ENCODE measurements around the gene PRPF4. TPM values are rescaled to one million over a fixed set of nuclear protein-coding genes. Genes with fewer than 3 reads are reported as not detected.

PRPF4 gene
- total and polyA plus RNA-seq, 2 donors (not counting 3 experiments of a cell fraction or from before 2014, with no cell fraction given), result 12.9 to 25.8 TPM

DNA sequence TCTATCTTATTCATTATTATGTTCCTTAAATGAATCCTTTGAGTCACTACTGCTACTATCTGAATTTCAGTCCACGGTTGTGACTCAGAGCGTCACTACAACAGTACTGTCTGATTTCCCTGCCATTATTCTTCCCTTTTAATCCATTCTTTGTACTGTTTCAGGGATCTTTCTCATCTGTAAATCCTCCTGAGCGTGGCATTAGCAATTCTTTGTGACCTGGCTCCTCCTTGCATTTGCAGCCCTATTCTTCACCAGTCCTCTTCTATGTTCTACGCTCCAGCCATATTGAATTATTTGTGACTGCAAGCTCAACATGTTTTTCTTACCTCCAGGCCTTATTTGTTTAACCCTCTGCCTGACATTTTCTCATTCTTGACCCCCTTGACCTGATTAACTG lies 5.9 kb downstream of the PRPF4 start:
- Histone ChIP-seq H3K4me2 (ENCODE audit: insufficient read depth, low read length) (no peak overlapping the region), H3K27me3 (ENCODE audit: control insufficient read depth in 2 of 2, insufficient read depth in 2 of 2, low read length in 2 of 2) (no peaks in the 10 kb centered on the region), H3K79me2 (ENCODE audit: control insufficient read depth, insufficient read depth, low read length) (peaks cover 7% of the 10 kb centered on the region), H3K9ac (replicated peaks; ENCODE audit: extremely low read depth, insufficient read depth, low read length) (no peak overlapping the region), H2AFZ (ENCODE audit: low read depth, low read length) (no peak overlapping the region), H3K9me3 (replicated peaks; ENCODE audit: control insufficient read depth, insufficient read depth, low read length) (no peaks in the 10 kb centered on the region), H3K4me3 (replicated peaks in 1 of 3; ENCODE audit: insufficient read depth in 1 of 3, low read depth in 1 of 3, low read length in 3 of 3) (no peak overlapping the region), H3K36me3 (ENCODE audit: control insufficient read depth in 2 of 2, extremely low read depth in 1 of 2, insufficient read depth in 2 of 2, low read length in 2 of 2) (peaks cover 23 to 27% of the 10 kb centered on the region in 2 experiments), H3K9me1 (replicated peaks; ENCODE audit: control insufficient read depth, extremely low read depth, insufficient read depth, low read length) (no peaks in the 10 kb centered on the region), H3K27ac (ENCODE audit: insufficient read depth, low read depth, low read length) (no peak overlapping the region), H4K20me1 (replicated peaks; ENCODE audit: control insufficient read depth, extremely low read depth, insufficient read depth, low read length) (no peaks in the 10 kb centered on the region), H3K4me1 (ENCODE audit: control insufficient read depth, extremely low read depth, insufficient read depth, low read length) (peaks cover 3% of the 10 kb centered on the region)
- TF ChIP-seq FOS (IDR thresholded peaks at IDR 0.05; ENCODE audit: borderline replicate concordance, insufficient read depth, low read length) (no peak), JUN (IDR thresholded peaks at IDR 0.05; ENCODE audit: borderline replicate concordance, insufficient read depth, insufficient read length, low read depth) (no peak), MYC (IDR thresholded peaks at IDR 0.05; ENCODE audit: low read depth, low read length) (no peak), EZH2 (IDR thresholded peaks at IDR 0.05; ENCODE audit: borderline replicate concordance, low read depth, low read length, severe bottlenecking) (no peak), GATA2 (IDR thresholded peaks at IDR 0.05; ENCODE audit: insufficient read depth, insufficient read length, low read depth, low read length) (no peak)
- no TSS peak for BruUV-seq (replicated peaks)
- DNase-seq (ENCODE audit: low read depth, low spot score), result no peak
- intact Hi-C loops (cut with micrococcal nuclease), result no loop called here
- no peak for FAIRE-seq
- CTCF ChIA-PET, result no interaction called here
- dilution Hi-C loops (cut with MboI; ENCODE audit: extremely low pct_ligation_motif_present, low sequenced_read_pairs), result no loop called here
- POLR2A ChIA-PET, result no interaction called here

DNA sequence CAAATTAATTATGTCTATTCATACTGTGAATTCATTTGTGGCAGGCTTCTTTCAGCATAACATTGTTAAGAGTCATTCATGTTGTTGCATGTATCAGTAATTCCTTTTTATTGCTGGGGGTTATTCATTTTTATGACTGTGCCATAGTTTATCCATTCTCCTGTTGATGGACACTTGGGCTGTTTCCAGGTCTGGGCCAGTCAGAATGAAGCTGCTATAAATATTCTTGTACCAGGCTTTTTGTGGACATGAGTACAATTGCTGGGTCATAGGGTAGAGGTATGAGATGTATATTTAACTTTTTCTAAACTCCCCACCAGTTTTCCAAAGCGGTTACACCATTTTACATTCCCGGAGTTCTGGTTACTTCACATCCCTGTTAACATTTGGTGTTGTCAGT lies 13.6 kb downstream of the PRPF4 start:
- TF ChIP-seq JUN (IDR thresholded peaks at IDR 0.05; ENCODE audit: borderline replicate concordance, insufficient read depth, insufficient read length, low read depth), result no peak
- no peak for TF ChIP-seq MYC (IDR thresholded peaks at IDR 0.05; ENCODE audit: low read depth, low read length)
- TF ChIP-seq POLR2A (IDR thresholded peaks at IDR 0.05; ENCODE audit: low read depth, low read length), result no peak
- no peak for TF ChIP-seq FOS (IDR thresholded peaks at IDR 0.05; ENCODE audit: borderline replicate concordance, insufficient read depth, low read length)
- no peak for TF ChIP-seq EZH2 (IDR thresholded peaks at IDR 0.05; ENCODE audit: borderline replicate concordance, low read depth, low read length, severe bottlenecking)
- TF ChIP-seq, protein P1, sequence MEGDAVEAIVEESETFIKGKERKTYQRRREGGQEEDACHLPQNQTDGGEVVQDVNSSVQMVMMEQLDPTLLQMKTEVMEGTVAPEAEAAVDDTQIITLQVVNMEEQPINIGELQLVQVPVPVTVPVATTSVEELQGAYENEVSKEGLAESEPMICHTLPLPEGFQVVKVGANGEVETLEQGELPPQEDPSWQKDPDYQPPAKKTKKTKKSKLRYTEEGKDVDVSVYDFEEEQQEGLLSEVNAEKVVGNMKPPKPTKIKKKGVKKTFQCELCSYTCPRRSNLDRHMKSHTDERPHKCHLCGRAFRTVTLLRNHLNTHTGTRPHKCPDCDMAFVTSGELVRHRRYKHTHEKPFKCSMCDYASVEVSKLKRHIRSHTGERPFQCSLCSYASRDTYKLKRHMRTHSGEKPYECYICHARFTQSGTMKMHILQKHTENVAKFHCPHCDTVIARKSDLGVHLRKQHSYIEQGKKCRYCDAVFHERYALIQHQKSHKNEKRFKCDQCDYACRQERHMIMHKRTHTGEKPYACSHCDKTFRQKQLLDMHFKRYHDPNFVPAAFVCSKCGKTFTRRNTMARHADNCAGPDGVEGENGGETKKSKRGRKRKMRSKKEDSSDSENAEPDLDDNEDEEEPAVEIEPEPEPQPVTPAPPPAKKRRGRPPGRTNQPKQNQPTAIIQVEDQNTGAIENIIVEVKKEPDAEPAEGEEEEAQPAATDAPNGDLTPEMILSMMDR (IDR thresholded peaks at IDR 0.05; ENCODE audit: extremely low read depth in 1 of 2, insufficient read depth in 1 of 2, low read depth in 1 of 2, low read length in 2 of 2), result no peak
- TF ChIP-seq POLR2AphosphoS5 (IDR thresholded peaks at IDR 0.05; ENCODE audit: insufficient read depth, low read depth, low read length), result no peak
- no peak for TF ChIP-seq GATA2 (IDR thresholded peaks at IDR 0.05; ENCODE audit: insufficient read depth, insufficient read length, low read depth, low read length)
- TF ChIP-seq, protein P2, sequence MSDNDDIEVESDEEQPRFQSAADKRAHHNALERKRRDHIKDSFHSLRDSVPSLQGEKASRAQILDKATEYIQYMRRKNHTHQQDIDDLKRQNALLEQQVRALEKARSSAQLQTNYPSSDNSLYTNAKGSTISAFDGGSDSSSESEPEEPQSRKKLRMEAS (IDR thresholded peaks at IDR 0.05; ENCODE audit: insufficient read depth, insufficient read length), result no peak
- Histone ChIP-seq H3K27me3 (ENCODE audit: control insufficient read depth in 2 of 2, insufficient read depth in 2 of 2, low read length in 2 of 2) (no peaks in the 10 kb centered on the region), H3K9ac (replicated peaks; ENCODE audit: extremely low read depth, insufficient read depth, low read length) (no peak overlapping the region), H2AFZ (ENCODE audit: low read depth, low read length) (no peak overlapping the region), H3K4me3 (replicated peaks in 1 of 3; ENCODE audit: insufficient read depth in 1 of 3, low read depth in 1 of 3, low read length in 3 of 3) (no peak overlapping the region), H3K36me3 (ENCODE audit: control insufficient read depth in 2 of 2, extremely low read depth in 1 of 2, insufficient read depth in 2 of 2, low read length in 2 of 2) (peaks cover 33 to 34% of the 10 kb centered on the region in 2 experiments), H3K79me2 (ENCODE audit: control insufficient read depth, insufficient read depth, low read length) (no peaks in the 10 kb centered on the region), H3K27ac (ENCODE audit: insufficient read depth, low read depth, low read length) (no peak overlapping the region), H3K9me1 (replicated peaks; ENCODE audit: control insufficient read depth, extremely low read depth, insufficient read depth, low read length) (no peaks in the 10 kb centered on the region), H3K9me3 (replicated peaks; ENCODE audit: control insufficient read depth, insufficient read depth, low read length) (no peaks in the 10 kb centered on the region), H3K4me1 (ENCODE audit: control insufficient read depth, extremely low read depth, insufficient read depth, low read length) (no peaks in the 10 kb centered on the region), H3K4me2 (ENCODE audit: insufficient read depth, low read length) (no peak overlapping the region), H4K20me1 (replicated peaks; ENCODE audit: control insufficient read depth, extremely low read depth, insufficient read depth, low read length) (no peaks in the 10 kb centered on the region)
- POLR2A ChIA-PET, result no interaction called here
- peak; percentile 14 for DNase-seq (ENCODE audit: low read depth, low spot score)
- BruUV-seq (replicated peaks), result no TSS peak
- no peak for FAIRE-seq
- intact Hi-C loops (cut with micrococcal nuclease) (no loop called here), dilution Hi-C loops (cut with MboI; ENCODE audit: extremely low pct_ligation_motif_present, low sequenced_read_pairs) (no loop called here)
- CTCF ChIA-PET, result no interaction called here

Data from endothelial cell of umbilical vein (primary cell).